DLD1 (cell line): ENCODE measurements around the gene RNF180.
"Not testable (repeated sequence)": the region's sequence is repeated elsewhere in the genome, so short reads cannot be mapped to it uniquely, and the experiment has no call there.

Experiments used
- in situ Hi-C: cut with HindIII; loops from 2 replicates; pipeline ENCODE4 v1.10.0; 2017; ENCODE audit warnings: low sequenced_read_pairs

The RNF180 gene

DNA sequence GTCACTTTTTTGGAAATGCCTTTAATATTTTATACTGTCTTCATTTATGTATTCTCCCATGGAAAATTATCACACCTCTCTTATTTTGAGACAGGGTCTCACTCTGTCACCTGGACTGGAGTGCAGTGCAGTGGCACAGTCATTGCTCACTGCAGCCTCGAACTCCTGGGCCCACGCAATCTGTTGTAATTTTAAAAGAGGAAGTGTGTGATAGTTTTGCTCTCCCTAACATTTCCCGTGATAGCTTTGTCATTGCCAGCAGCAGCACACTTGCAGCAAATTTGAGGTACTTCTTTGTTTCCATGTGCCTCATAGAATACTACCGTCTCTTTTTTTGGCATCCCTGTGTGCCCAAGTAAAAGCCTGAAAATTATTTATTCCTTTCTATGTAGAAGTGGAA lies 103.5 kb downstream of the RNF180 start:
- in situ Hi-C loops: no loop called here

GRCh38 chr5:64273276-64273675 lies 107.6 kb downstream of the RNF180 start:
- in situ Hi-C loops: no loop called here

DNA sequence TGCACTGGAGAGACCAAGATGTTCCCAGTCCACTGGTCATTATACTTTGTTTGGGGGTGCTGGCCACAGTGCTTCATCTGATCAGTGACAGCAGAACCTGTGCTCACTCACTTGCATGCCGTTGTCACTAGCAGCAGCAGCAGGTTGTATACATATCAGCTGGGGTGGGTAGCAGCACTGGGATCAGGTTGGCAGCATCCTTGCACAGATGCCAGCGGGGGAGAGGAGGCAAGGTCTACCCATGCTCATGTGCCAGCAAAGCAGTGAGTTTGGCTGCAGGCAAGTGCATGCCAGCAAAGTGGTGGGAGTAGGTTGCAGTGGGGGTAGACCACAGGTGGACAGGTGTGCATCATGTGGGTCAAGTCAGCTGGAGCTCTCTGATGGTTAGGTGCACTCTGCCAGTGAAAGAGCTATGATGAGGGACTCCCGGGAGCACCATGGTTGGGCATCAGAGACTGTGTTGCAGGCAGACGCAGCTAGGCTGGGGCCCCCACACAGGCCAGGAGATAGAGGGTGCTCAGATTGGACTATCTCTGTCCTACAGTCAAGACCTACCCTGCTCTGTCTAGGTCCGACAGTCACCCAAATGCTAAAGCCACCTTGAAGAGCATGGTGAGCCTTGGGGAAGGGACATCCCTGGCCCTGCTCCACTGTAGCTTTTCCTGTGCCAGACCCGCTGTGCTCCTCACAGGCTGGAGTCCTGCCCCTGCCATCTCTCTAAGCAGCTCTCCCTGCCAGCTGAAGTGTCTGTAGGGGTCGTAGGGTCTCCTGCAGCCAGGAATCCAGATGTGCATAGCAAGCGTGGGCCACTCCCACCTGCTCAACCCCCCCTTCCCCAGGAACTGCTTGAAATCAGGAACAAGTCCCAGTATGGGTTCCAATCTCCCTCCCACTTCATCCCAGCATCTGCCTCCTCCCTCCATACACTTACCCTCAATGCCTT lies 119.8 kb downstream of the RNF180 start:
- in situ Hi-C loops: no loop called here

DNA sequence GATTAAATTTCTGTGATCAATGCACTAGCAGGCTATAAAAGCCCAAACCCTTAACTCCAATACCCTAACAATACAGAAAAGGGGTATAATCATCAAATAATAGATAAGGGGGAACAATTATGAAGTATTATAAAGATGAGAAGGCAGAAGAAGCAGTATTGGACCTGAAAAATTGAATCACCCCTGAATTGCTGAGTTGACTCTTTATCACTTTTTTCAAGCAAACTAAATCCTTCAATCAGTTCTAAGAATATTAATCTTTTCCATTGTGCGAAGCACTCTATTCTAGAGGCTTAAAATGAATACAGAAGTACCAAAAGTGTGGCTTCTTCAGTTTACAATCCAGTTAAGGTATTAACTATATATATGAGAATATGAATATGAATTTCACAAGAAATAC lies 120.7 kb downstream of the RNF180 start:
- in situ Hi-C loops: no loop called here

- in situ Hi-C loops: not testable (repeated sequence)
These were observed 122.9 kb downstream of the RNF180 start for GRCh38 chr5:64288496-64288895.

- in situ Hi-C loops: no loop called here
These were observed 127.1 kb downstream of the RNF180 start for GRCh38 chr5:64292611-64293215.

DNA sequence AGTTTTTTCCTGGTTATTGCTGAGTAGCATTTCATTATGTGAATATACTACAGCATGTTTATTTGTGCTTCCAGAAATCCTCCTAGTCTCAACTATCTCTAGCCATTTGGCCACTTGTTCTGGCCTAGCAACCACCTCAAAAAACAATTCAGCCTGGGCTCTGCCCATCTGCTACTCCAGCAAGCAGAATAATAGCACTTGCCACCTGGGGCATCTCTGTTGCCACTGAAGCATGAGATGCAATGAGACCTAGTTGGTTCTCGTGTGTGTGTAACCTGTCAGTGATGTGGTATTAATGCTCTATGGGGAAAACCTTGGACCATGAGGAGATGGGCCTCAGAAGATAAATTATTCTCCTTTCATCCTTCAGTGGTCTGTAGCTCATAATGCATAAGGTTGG lies 129.5 kb downstream of the RNF180 start:
- in situ Hi-C loops: no loop called here

DNA sequence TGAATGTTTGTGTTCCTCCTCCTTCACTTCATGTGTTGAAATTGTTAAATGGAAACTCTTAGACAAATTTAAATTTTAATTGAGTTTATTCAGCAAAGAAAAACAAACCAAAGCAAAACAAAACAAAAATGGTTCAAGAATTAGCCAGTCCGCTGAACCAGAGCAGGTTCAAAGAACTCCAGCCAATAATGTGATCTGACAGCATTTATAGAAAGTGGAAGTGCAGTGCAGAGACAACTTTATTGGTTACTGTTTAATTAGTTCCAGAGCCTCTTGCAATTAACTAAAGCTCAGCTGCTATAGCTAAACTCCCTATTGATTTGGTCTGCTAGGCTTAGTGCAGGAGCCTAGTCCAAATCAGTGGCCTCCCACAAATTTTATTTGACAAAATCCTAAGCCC lies 132.9 kb downstream of the RNF180 start:
- in situ Hi-C loops: no loop called here

- in situ Hi-C loops: no loop called here
These were observed 134.2 kb downstream of the RNF180 start for GRCh38 chr5:64299805-64300204.

DNA sequence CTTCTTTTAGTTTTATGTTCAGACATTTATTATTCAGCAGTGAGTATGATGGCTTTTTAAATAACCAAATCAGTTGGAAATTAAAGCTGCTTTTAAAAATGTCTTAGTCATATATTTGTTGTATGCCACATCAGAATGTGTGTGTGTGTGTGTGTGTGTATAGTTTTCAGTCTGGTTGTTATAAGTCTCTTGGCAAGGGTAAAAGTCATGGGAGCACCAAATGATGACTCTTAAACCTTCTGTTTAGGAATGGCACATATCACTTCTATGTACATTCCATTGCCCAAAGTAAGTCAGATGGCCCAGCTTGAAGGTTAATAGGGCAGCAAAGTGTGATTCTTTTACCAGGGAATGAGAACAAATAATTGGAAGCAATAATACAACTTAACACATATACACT lies 135.9 kb downstream of the RNF180 start:
- in situ Hi-C loops: no loop called here

DNA sequence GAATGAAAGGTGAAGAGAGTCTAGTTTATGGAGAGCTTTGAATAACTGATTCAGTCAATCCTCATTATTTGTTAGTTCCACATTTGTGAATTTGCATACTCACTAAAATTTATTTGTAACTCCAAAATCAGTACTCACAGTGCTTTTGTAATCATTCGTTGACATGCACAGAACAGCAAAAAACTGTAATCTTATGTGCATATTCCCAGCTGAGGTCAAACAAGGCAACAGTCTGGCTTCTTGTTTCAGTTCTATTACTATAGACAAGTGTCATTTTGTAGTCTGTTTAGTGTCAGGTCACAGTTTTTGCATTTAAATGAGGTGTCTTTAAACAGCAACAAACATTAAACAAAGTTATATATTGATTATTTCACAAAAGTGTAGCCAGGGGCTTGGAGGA lies 142.5 kb downstream of the RNF180 start:
- in situ Hi-C loops: no loop called here

DNA sequence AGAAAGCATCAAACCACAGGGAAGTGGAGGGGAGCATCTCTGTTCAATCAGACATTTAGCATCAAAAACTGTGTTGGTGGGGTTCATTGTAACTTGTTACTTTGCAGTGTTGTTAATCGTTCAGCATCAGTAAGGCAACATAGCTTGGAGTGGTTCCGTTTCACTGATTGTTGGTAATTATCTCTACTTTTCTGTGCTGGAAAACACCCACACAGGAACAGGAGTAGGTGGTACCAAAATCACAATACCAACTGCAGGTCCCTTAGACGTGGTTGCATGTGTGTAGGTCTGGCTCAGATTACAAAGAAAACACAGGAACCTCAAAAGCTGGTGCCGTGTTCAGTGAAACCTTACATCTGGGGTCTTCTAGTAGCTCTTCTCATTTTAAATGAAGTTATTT lies 146.8 kb downstream of the RNF180 start:
- in situ Hi-C loops: no loop called here

GRCh38 chr5:64315778-64316177 lies 150.1 kb downstream of the RNF180 start:
- in situ Hi-C loops: no loop called here

- in situ Hi-C loops: no loop called here
These were observed 152.5 kb downstream of the RNF180 start for GRCh38 chr5:64318175-64318574.

- in situ Hi-C loops: no loop called here
These were observed 157.9 kb downstream of the RNF180 start for GRCh38 chr5:64323591-64323990.

- in situ Hi-C loops: no loop called here
These were observed 165.1 kb downstream of the RNF180 start for GRCh38 chr5:64330728-64331231.

- in situ Hi-C loops: no loop called here
These were observed 166.1 kb downstream of the RNF180 start for GRCh38 chr5:64331597-64332277.

DNA sequence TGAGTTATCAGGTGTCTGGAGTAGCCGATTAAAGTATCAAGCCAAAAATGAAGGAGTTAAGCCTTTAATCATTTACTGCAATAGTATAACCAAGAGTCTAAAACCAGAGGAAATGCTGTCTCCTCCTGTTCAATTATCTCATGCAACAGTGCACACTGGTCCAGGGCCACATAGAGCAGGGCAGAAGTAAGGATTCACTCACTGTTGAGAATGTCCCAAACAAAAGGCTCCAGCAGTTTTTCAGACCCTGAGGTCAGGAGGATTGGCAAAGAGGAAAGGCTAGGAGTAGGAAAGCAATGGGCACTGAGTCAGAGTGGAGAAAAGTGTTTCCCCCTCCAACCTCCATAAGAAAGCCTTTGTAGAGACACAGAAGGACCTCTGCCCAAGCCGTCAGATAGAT lies 168.2 kb downstream of the RNF180 start:
- in situ Hi-C loops: no loop called here

- in situ Hi-C loops: no loop called here
These were observed 174.1 kb downstream of the RNF180 start for GRCh38 chr5:64339769-64340168.

GRCh38 chr5:64340293-64340692 lies 174.7 kb downstream of the RNF180 start:
- in situ Hi-C loops: no loop called here

DNA sequence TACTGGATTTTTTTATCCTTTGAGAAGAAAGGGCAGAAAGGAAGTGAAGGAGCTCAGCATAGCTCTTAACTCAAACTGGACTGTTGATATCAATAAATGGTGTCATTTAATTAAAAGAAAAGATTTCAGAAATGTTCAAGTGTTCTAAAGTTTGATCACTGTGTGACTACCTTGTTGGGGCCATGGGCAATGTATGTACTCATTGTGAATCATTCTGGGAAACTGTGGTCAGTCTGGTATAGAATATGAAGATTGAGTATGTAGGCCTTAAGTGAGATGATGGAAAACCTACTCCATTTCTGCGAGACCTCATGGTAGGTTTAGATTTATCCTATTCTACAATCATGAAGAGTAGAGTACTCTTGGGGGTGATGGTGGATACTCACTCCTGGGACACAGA lies 175.7 kb downstream of the RNF180 start:
- in situ Hi-C loops: no loop called here

GRCh38 chr5:64344501-64344900 lies 178.9 kb downstream of the RNF180 start:
- in situ Hi-C loops: no loop called here
